ENCODE data around the gene PLA2R1.

Gene PLA2R1

GRCh38 chr2:159891917-159892730 lies 170.3 kb downstream of the PLA2R1 start:
- no peak for DNase-seq

GRCh38 chr2:159891267-159891588 lies 171.2 kb downstream of the PLA2R1 start:
- no peak for DNase-seq

DNA sequence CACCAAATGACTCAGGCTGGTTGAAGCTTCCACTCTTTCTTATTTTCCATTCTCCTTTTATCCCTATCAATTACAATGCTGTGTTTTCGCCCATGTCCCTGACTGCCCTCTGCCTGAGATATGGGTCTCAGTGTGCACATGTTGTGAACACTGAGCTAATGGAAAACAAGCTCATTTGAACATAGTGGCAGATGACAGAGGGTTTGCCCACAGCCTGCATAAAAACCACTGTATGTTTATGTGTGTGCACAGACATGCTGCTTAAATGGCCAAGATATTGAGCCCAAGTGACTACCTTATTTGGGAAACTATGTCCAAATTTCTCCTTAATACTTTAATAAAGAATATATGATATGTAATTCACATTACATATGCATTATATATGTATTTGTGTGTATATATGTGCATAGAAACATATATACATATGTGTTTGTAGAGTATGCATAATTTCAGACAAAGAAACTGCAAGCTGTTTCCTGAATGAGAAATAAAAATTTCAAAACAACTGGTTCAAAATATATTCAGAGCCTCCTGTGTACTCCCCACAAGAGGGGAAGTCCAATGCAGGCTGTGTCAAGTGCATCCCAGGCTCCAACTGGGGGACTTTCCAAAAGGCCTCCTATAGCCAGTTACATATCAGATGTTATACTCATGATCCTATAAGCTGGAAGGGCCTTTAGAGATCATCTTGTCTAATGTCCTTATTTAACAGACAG lies 171.7 kb downstream of the PLA2R1 start:
- DNase-seq: no peak

DNA sequence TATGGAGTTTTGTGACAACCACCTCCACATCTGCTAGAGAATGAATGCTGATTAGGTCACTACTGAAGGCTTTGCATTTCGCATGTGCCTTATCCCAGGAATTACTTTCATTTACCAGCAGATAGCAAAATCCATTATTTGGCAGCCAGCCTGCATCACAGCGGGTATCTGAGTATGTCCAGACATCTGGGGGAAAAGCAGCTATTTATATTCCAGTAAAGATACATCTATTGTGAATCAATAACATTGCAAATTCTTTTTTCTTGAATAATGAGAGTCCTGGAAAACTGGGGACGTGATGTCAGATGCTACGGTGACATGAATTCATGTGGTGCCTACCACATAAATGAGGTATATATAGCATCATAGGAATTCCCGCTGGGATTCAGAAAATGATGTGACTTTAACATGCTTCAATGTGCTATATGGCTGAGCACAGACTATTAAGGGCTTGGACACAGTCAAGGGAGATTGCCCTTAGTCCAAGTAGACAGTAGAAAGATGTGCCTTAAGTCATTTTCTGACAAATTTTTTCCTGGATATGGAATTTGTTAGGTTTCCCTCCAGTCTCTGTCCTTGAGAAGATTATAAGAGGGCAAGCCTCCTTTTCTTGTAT lies 180.2 kb downstream of the PLA2R1 start:
- DNase-seq: no peak
